NCI-H526 treated with DMSO at 0.1 percent for 48 hours (cell line): ENCODE measurements around the gene RAB11FIP3.
A peak's percentile ranks its signal among the peaks of the same experiment; 100 is the strongest.
"Not testable (repeated sequence)": the region's sequence is repeated elsewhere in the genome, so short reads cannot be mapped to it uniquely, and the experiment has no call there.

Source experiments
- DNase-seq: peaks from one replicate; lab custom pipeline; 2025; lab: John Stamatoyannopoulos, UW

Gene RAB11FIP3, protein sequence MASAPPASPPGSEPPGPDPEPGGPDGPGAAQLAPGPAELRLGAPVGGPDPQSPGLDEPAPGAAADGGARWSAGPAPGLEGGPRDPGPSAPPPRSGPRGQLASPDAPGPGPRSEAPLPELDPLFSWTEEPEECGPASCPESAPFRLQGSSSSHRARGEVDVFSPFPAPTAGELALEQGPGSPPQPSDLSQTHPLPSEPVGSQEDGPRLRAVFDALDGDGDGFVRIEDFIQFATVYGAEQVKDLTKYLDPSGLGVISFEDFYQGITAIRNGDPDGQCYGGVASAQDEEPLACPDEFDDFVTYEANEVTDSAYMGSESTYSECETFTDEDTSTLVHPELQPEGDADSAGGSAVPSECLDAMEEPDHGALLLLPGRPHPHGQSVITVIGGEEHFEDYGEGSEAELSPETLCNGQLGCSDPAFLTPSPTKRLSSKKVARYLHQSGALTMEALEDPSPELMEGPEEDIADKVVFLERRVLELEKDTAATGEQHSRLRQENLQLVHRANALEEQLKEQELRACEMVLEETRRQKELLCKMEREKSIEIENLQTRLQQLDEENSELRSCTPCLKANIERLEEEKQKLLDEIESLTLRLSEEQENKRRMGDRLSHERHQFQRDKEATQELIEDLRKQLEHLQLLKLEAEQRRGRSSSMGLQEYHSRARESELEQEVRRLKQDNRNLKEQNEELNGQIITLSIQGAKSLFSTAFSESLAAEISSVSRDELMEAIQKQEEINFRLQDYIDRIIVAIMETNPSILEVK

DNA sequence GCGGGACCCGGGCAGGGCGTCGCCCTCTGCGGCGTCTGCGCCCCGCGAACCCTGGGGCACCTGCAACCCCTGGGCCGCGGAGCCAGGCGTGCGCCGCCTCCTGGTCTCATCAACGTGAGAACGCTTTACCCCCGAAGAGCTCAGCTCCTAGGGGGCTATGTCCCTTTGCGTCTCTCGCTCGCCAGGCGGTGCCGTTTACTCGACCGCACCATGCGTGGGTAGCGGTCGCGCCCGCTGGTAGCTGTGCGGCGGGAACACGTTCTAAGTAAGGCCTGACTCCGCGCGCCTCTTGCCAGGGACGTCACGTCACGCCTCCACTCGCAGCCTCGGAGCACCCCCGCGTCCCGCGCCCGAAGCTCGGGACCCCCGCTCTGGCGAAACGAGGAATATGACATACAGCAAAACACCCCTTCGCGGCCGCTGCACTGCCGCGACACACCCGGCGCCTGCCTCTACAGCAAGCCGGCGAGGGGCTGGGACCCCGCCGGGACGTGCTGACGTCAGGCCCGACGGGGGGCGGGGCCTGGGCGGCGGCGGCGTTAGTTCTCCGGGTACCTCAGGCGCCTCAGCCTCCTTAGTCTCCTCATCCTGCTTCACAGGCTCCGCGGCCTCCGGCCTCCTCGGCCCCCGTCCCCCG, at the start of gene RAB11FIP3:
TSS of gene RAB11FIP3 (plus strand) at position 568 of the 637 bp plus-strand sequence. CDS start 358 bp downstream, outside the sequence.
- peak; percentile 65 for DNase-seq

DNA sequence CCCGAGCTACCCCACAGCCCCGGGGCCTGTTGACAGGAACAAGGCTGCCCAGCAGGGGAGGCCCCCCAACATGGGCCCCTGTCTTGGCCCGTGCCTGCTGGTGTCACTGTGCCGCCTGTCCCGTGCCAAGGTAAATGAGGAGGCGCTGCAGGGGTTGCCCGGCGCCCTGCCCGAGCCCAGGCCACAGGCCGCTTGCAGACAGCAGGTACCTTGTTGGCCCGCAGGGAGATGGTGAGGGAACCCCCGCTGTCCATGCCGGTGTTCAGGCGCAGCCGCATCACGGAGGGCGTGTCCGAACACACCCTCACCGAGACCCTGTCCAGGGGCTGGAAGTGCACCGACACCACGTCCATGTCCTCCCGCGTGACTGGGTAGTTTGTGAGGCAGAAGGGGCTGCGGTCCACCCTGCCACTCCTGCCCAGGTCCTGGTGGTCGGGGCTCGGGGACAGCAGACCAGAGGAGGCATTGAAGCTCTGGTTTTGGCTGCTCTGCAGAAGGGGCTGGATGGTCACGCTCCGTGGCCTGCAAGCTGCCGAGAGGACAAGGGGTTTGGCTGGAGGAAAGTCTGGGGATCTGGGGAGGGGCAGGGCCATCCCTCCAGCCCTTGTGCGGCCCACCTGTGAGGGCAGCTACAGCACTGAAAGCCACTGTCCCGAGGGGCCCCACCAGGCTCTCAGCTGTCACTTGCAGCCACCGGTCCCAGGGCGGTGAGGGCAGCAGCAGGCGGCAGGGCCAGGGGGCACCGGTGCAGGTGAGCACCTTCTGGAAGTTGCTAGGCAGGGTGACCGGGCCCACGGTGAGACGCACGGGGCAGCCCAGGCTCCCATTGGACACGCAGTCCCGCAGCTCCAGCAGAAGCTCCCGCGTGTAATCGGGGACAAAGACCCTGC, 49.3 kb upstream of the RAB11FIP3 start:
- DNase-seq, result no peak

DNA sequence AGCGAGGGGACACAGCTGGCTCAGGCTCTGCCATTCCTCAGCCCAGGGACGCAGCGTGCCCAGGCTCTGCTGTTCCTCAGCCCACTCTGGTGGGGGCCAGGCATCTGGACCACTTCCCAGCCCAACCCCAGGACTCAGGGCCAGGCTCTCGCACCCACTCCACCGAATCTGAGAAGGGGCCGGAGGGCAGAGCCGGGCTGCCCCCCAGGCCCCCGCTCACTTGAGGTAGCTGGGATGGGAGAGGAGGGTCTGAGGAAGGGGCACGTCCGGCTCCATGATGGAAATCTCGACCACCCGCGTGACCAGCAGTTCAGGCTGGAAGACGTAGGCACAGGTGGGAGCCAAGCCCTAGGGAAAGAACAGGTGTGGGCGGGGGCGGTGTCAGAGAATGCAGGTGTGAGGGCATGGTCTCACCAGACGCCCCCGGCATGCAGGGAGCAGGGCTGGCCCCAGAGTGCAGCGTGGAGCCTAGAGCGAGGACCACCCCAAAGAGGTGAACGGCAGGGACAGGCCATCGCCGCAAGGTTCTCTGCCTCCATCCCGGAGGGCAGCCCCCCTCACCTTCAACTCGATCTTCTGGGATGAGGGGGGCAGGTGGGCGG, 48.5 kb upstream of the RAB11FIP3 start:
- DNase-seq, result no peak

DNA sequence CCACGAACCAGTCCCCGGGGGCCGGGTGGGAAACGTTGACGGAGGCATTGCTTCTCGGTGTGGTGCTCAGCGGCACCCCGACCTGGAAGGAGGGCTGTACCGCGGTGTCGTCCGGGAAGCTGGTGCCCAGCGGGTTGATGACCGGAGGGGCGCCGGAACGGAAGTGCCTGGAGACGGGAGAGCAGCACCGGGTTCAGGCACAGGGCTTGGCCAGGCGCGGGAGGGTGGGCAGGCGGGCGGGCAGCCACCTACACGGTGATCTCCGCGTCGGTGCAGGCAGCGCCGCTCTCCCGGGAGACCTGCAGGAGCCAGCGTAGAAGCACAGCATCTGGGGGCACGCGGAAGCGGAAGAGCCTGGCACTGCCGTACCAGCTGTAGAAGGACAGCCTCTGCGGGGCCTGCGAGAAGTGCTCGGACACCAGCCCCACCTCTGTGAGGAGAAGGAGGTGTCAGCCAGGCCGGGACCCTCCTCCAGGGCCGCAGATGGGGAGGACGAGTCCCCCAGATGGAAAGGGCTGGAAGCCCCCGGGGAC, 48.0 kb upstream of the RAB11FIP3 start:
- DNase-seq, result no peak

DNA sequence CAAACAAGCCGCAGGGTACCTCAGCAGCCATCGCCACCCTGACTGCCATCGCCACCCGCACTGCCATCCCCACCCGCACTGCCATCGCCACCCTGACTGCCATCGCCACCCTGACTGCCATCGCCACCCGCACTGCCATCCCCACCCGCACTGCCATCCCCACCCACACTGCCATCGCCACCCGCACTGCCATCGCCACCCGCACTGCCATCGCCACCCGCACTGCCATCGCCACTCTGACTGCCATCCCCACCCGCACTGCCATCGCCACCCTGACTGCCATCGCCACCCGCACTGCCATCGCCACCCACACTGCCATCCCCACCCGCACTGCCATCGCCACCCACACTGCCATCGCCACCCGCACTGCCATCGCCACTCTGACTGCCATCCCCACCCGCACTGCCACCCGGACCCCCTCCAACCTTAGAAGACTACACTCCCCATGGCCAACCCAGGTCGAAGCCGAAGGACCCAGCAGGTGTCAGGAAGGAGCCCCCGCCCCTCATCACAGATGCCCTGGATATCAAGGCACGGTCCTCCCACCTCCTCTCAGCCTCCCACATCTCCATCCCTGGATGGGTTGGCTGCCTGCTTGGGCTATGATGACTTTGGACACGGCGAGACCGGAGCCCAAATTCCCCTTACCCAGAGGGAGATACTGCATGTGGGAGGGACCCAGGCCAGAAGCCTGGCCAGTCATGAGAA, 47.2 kb upstream of the RAB11FIP3 start:
- DNase-seq, result not testable (repeated sequence)

DNA sequence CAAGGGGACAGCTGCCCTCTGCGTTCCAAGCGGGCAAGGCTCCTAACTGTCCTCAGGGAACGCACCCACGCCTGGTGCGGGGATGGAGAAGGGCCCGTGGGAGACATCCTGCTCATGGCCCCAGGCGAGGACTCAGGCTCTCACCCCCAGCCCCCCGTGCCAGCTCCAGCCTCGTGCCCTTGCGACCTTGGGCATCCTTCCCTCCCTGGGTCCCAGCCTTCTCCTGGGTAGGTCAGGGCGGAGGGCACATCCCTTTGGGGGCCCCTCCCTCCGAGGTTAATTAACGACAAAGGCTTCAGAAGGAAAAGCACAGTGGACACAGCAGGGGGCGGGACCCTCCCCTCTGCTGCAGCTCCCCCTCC, 46.6 kb upstream of the RAB11FIP3 start:
- DNase-seq, result no peak

DNA sequence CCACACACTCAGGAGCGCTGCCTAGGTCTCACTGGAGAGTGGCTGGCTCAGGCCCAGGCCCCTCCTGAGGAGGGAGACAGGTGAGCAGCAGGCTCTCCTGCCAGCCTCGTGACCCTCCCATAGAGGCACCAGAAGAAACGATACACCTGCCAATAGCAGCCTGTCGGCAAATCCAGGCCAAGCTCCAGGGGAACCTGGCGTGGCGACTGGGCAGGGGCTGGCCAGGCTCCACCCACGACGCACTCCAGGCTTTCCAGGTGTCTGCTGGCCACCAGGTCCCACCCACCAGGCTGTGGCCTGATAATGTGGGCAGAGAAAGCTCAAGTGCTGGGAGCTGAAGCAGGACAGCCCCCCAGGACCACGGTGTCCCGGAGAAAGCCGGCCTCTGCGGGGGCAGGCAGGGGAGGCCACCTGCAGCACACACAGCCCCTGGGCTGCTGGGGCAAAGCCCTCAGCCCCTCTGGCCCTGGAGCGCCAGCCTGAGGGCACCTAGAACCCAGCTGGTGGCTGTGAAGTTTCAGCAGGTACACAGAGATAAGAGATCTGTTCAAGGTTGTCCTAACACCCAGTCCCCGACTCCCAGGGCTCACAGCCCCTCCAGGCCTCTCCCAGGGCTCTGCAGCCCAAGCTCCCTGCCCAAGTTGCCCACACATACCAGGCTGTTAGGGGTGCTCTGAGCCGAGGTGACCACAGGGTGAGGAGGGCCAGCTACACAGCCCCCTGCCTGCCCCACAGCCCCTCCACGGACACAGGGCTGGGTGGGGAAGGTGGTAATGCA, 46.1 kb upstream of the RAB11FIP3 start:
- DNase-seq, result peak; percentile 84

DNA sequence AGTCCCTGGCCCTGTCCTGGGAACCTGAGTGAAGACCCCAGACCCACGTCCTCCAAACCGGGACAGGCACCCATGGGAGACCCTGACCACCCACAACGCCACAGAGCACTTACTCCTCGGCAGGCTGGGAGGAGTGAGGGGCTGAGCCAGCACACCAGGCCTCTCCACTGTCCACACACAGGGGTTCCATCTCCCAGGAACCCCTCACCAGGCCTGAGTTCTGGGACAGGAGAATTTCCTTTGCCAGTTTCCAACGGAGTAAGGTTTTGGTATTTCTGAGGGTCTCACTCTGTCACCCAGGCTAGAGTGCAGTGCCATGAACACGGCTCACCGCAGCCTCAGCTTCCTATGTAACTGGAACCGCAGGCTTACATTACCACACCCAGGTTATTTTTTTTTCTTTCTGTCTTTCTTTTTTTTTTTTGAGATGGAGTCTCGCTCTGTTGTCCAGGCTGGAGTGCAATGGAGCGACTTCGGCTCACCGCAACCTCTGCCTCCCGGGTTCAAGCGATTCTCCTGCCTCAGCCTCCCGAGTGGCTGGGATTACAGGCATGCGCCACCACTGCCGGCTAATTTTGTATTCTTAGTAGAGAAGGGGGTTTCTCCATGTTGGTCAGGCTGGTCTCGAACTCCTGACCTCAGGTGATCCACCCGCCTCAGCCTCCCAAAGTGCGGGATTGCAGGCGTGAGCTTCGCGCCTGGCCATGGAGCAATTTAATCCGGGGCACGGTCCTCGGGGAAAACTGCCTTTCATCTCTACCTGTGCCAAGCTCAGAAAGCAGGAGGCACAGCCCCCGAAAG, 45.3 kb upstream of the RAB11FIP3 start:
- no peak for DNase-seq

DNA sequence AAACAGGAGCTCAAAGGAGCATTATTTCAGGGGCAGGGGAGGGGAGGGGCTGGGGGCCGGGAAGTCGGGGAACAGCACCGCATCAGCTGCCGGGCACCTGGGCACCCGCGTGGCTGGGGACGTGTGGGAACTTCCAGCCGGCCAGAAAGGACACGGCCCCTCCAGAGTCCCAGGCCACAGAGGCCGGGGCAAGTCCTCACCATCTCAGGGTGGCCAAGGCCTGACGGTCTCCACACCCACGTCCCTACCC, 44.8 kb upstream of the RAB11FIP3 start:
- no peak for DNase-seq

DNA sequence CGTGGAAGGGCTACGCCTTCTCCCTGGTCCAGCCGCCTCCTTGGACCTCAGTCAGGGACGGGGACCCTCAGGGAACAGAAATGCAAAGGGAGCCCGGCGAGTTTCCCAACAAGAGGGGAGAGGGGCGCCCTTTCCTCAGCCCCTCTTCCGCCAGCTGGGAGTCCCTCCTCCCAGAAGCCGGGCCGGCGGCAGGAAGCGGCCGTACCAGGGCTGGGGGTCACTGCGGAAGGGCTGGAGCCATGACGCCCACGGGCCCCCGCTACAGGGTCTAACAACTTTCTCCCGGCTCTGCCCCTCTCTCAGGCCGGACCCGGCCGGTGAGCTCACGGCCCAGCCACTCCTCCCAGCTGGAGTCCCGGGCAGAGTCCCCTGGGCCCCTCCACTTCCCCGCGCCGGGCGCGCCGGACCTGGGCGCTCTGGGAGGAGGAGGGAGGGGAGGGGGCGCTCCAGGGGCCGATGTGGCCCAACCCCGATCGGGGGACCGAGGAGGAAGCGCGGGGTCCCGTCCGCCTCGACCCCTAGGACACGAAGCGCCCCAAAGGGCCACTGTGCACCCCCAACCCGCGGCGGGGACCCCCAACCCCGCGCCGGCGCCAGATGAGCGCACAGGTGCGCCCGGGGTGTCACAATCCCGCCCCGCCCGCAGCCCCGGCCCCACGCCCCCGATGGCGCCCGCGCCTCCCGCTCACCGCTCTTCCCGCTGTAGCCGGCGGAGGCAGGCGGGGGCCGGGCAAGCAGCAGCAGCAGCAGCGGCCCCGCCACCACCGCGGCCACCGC, 44.2 kb upstream of the RAB11FIP3 start:
- no peak for DNase-seq

DNA sequence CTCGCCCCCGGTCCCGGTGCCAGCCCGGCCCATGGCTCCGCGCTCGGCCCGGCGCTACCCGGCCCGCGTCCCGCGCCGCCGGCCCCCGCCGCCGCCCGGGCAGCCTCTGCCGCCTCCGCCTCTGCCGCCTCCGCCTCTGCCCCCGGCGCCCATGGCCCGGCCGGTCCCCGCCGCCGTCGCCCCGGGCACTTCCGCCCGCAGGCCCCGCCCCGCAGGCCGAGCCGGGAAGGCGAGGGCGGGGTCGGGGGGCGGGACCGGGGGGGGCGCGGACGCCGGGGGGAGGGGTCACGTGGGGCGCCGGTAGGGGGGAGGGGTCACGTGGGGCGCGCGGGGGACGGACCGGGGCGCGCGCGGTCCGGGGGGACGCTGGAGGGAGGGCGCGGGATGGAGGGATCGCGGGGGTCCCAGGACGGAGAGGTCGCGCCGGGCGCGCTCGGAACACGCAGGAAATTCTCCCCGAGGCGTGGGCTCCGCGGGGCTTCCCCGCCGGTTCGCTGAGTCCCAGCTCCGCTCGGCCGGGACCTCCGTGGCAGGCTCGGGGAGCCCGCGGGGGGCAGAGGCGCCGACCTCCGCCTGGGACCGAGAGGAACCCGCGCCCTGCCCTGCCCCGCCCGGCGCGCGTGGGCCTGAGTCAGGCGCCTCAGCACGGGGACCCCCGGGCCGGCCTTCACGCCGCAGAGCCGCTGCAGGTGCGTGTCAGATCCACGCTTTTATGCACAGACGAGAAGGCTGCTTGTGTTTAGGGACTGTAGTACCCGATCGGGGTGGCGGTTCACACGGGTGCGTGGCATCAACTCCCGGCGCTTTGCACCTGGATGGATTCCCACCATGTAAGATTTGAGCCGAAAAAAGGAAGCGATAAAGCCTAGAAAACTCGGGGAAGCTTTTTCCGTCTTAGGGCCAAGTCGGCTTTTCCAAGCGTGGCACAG, 43.4 kb upstream of the RAB11FIP3 start, which contains the start of gene PGAP6:
TSS of gene PGAP6 (minus strand) at position 190 of the 929 bp plus-strand sequence. CDS start at position 33, 157 bp downstream.
- no peak for DNase-seq

DNA sequence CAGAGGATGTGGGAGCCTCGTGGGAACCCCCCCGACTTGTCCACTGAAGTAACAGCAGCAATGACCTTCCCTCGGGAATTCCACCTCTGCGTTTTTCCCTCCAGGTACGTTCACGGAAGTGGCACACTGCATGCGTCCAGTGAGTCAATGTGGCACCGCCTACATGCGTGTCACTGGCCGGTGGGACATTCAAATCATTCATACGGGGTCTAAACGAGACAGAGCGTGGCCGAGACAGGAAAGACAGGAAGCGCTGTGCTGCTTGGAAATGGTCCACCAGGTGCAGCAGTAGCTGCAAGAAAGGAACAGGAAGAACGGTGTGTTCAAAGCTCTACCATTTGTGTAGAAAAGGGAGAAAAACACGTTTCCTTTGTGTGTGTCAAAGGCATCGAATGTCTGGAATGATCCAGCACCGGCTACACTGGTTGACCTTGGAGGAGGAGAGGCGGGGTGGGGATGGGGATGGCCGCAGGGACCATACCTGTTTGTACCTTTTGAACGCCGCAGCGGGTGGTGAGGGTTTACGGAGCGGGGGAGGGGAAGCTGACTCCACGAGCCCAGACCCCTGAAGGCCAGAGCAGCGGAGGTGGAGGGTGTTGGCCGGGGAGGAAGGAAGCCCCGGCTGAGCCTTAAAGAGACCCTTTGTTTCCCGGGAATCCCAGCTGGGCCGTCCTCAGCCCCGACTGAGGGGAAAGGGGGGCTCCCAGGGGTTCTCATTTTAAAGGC, 42.0 kb upstream of the RAB11FIP3 start:
- DNase-seq, result peak; percentile 43

DNA sequence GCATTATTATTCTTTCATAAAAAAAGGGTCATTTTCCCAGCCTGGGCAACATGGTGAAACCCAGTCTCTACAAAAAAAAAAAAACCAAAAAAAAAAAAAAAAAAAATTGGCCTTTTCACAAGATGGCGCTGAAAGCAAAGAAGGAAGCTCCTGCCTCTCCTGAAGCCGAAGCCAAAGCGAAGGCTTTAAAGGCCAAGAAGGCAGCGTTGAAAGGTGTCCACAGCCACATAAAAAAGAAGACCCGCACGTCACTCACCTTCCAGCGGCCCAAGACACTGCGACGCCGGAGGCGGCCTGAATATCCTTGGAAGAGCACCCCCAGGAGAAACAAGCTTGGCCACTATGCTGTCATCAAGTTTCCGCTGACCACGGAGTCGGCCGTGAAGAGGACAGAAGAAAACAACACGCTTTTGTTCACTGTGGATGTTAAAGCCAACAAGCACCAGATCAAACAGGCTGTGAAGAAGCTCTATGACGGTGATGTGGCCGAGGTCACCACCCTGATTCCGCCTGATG, 38.8 kb upstream of the RAB11FIP3 start:
- no peak for DNase-seq

DNA sequence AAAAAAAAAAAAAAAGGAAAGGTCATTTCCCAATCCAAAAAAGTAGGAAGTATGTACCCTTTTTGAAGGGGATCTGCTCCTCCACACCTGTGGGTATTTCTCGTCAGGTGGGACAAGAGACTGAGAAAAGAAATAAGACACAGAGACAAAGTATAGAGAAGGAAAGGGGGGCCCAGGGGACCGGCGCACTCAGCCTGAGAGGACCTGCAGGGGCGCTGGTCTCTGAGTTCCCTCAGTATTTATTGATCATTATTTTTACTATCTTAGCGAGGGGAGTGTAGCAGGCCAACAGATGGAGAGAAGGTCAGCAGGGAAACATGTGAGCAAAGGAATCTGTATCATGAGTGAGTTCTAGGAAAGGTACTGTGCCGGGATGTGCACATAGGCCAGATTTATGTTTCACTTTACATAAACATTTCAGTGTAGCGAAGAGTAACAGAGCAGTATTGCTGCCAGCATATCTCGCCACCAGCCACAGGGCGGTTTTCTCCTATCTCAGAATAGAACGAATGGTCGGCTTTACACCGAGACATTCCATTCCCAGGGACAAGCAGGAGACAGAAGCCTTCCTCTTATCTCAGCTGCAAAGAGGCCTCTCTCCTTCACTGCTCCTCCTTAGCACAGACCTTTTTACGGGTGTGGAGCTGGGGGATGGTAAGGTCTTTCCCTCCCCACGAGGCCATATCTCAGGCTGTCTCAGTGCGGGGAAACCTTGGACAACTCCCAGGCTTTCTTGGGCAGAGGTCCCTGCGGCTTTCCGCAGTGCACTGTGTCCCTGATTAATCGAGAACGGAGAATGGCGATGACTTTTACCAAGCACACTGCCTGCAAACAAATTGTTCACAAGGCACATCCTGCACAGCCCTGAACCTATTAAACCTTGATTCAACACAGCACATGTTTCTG, 37.4 kb upstream of the RAB11FIP3 start:
- DNase-seq, result not testable (repeated sequence)

DNA sequence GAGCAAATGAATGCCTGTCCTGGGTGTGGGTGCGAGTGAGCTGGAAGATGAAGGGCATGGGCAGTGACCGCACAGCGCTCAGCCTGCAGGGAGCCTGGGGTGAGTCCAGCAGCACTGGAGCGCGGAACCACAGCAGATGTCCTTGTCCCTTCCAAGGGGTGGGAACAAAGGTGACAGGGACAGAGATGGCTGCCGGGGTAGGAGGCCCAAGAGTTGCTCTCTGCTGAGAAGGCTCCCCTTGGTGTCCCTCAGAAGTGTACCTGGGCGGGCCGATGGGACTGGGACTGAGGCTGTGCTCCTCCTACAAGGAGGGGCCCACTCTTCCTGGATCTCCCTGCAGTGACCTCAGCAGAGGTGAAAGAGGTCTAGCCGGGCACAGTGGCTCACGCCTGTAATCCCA, 36.1 kb upstream of the RAB11FIP3 start:
- DNase-seq, result no peak
